ENCODE results near the gene DCAF4.

GRCh38 chr14:72965249-72965648 lies 39.0 kb downstream of the DCAF4 start:
- TF ChIP-seq POLR2AphosphoS5 (IDR thresholded peaks at IDR 0.05) = no peak
- no peak for TF ChIP-seq CTCF (IDR thresholded peaks at IDR 0.05)
- no peak for TF ChIP-seq EP300 (IDR thresholded peaks at IDR 0.05)
